Natural killer cell (primary cell): ENCODE measurements around the gene COPG2. TPM values are rescaled to one million over a fixed set of nuclear protein-coding genes. Genes with fewer than 3 reads are reported as not detected.
A peak's percentile ranks its signal among the peaks of the same experiment; 100 is the strongest.
"Not testable (repeated sequence)": the region's sequence is repeated elsewhere in the genome, so short reads cannot be mapped to it uniquely, and the experiment has no call there.

Experiments used
- ATAC-seq, 3 donors: fragments of 150-1000 bp in 2 of 3; fragments of 200-7000 bp in 1 of 3; cut with Tn5 transposase; 1 replicate in 1 of 3; 2 replicates in 2 of 3; pipeline ENCODE4 v1.10.0; 2021; ENCODE audit warnings: mild to moderate bottlenecking in 2 of 3, moderate library complexity in 2 of 3
- DNase-seq, 2 donors: peaks; one replicate each; pipeline versions ENCODE4 v3.0.0 to v3.0.0-alpha.2; 2013 to 2021; ENCODE audit warnings: mixed read lengths in 1 of 2
- H3K27ac ChIP-seq: one replicate; pipeline ENCODE4 v1.5.1; 2013; ENCODE audit warnings: mild to moderate bottlenecking, low read length
- H3K27me3 ChIP-seq: one replicate; pipeline ENCODE4 v1.6.1; 2013; ENCODE audit warnings: low read length; ENCODE audit not compliant: control insufficient read depth, insufficient read depth
- H3K36me3 ChIP-seq: one replicate; pipeline ENCODE4 v1.6.1; 2013; ENCODE audit warnings: low read length; ENCODE audit not compliant: control insufficient read depth, insufficient read depth
- H3K4me1 ChIP-seq: one replicate; pipeline ENCODE4 v1.6.1; 2013; ENCODE audit warnings: low read length; ENCODE audit not compliant: control insufficient read depth, insufficient read depth
- H3K4me3 ChIP-seq: one replicate; pipeline ENCODE4 v1.5.1; 2013; ENCODE audit warnings: low read length
- H3K9me3 ChIP-seq: one replicate; pipeline ENCODE4 v1.6.1; 2013; ENCODE audit warnings: low read length; ENCODE audit not compliant: control insufficient read depth, insufficient read depth
- H3K27ac Mint-ChIP-seq, 2 donors: one replicate each; pipeline ENCODE4 v1.8.0; 2022; ENCODE audit warnings: mild to moderate bottlenecking in 2 of 2, mixed read lengths in 2 of 2, moderate library complexity in 1 of 2
- H3K27me3 Mint-ChIP-seq, 2 donors: one replicate each; pipeline ENCODE4 v1.8.0; 2022; ENCODE audit warnings: low read depth in 2 of 2, mixed read lengths in 2 of 2
- H3K36me3 Mint-ChIP-seq: one replicate; pipeline ENCODE4 v1.8.0; 2022; ENCODE audit warnings: mixed read lengths
- H3K4me1 Mint-ChIP-seq, 2 donors: one replicate each; pipeline ENCODE4 v1.8.0; 2022; ENCODE audit warnings: mixed read lengths in 2 of 2
- H3K4me3 Mint-ChIP-seq: one replicate; pipeline ENCODE4 v1.8.0; 2022; ENCODE audit warnings: mild to moderate bottlenecking, moderate library complexity, mixed read lengths
- H3K9me3 Mint-ChIP-seq, 2 donors: one replicate each; pipeline ENCODE4 v1.8.0; 2022; ENCODE audit warnings: mixed read lengths in 2 of 2
- CTCF ChIP-seq: fragments of 200-600 bp; IDR thresholded peaks from one replicate; pipeline ENCODE4 v1.8.0; 2022; ENCODE audit warnings: antibody characterized with exemption
- WGBS: methylation state at CpG from one replicate; pipeline ENCODE4 v1.1.7; 2013; ENCODE audit warnings: missing lambda C conversion rate; ENCODE audit not compliant: insufficient coverage; 5-methylcytosine and 5-hydroxymethylcytosine counted together
- intact Hi-C: fragments of 100-400 bp; cut with micrococcal nuclease; formaldehyde crosslinking; loops from one replicate; pipeline ENCODE4 v1.14.2; 2022
- total RNA-seq, 4 donors: library from RNA; stranded (reverse); fragments of 120-200 nt in 1 of 4; gene quantifications; one replicate each; pipeline versions ENCODE4 v1.2.3 to v1.2.4, GENCODE V29; 2013 to 2022

COPG2 gene
- total RNA-seq, 3 donors from 2014 or later (not counting 1 experiment from before 2014, with no cell fraction given), result 6.6 to 9.1 (median 8.9) TPM

- Mint-ChIP-seq H3K4me3 (no peak overlapping the region), H3K4me1 (no peaks in the 10 kb centered on the region), H3K36me3 (no peaks in the 10 kb centered on the region), H3K27me3 (peaks cover 13 to 22% of the 10 kb centered on the region in 2 donors), H3K27ac (no peak overlapping the region), H3K9me3 (no peaks in the 10 kb centered on the region)
- ATAC-seq, result no peak
- TF ChIP-seq CTCF, result no peak
- no peaks in the 10 kb centered on the region for H3K27me3 ChIP-seq
- DNase-seq, result no peak
- intact Hi-C loops, result no loop called here
- no peaks in the 10 kb centered on the region for H3K9me3 ChIP-seq
- 70% methylated on average over 4 of the region's 4 CpGs for WGBS
- no peak overlapping the region for H3K4me3 ChIP-seq
- H3K36me3 ChIP-seq, result no peaks in the 10 kb centered on the region
- H3K4me1 ChIP-seq, result no peaks in the 10 kb centered on the region
- no peak overlapping the region for H3K27ac ChIP-seq
These were observed 31.1 kb upstream of the COPG2 start for GRCh38 chr7:130699686-130700085.

DNA sequence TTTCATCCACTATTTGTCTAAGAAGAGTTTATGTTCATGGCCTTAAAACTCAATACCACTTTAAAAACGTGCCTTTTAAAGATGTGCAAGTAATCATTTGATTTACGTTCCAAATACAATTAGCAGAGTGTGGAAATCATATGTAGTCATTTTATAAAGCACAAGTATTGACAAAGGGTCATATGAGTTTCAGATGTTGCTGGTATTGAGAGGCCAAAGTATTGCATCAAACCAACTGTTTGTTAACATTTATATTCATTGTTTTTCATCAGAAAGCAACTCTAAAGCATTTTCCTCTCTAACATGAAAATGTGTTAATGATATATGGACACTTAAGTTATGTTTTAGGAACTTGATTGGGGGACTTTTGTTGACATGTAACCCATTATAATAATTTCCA, 29.3 kb upstream of the COPG2 start:
- no peak for TF ChIP-seq CTCF
- intact Hi-C loops, result no loop called here
- H3K27ac Mint-ChIP-seq, result no peak overlapping the region
- H3K4me1 Mint-ChIP-seq, result no peaks in the 10 kb centered on the region
- Histone ChIP-seq H3K9me3 (no peaks in the 10 kb centered on the region), H3K4me1 (no peaks in the 10 kb centered on the region), H3K27ac (no peak overlapping the region), H3K36me3 (no peaks in the 10 kb centered on the region), H3K27me3 (no peaks in the 10 kb centered on the region), H3K4me3 (no peak overlapping the region)
- no peaks in the 10 kb centered on the region for H3K9me3 Mint-ChIP-seq
- DNase-seq (no peak), ATAC-seq (no peak)
- H3K4me3 Mint-ChIP-seq, result no peak overlapping the region
- 50% methylated on average over 2 of the region's 2 CpGs for whole genome bisulfite sequencing
- H3K36me3 Mint-ChIP-seq, result no peaks in the 10 kb centered on the region
- peaks cover 9 to 13% of the 10 kb centered on the region in 2 donors for H3K27me3 Mint-ChIP-seq

DNA sequence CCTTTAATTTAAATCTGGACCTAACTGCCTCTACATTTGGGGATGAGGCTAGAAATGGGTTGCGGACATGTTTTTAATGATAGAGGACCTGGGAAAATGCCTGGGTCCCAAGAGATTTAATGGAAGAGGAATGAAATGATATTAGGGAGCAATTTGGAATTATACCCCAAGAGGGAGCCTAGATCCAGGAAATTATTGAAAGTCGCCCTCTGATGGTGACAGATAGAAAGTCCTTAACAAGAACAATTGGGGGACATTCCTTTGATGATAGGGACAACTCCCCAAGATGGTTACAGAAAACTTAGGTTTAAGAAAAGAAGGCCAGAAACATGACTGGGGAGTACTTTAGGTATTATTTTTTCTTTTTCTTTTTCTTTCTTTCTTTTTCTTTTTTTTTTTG, 27.3 kb upstream of the COPG2 start:
- H3K27me3 Mint-ChIP-seq, result peaks cover 5 to 9% of the 10 kb centered on the region in 2 donors
- no peaks in the 10 kb centered on the region for H3K9me3 Mint-ChIP-seq
- no peak overlapping the region for H3K27ac Mint-ChIP-seq
- Histone ChIP-seq H3K27ac (no peak overlapping the region), H3K4me1 (no peaks in the 10 kb centered on the region), H3K9me3 (no peaks in the 10 kb centered on the region), H3K27me3 (no peaks in the 10 kb centered on the region), H3K4me3 (no peak overlapping the region), H3K36me3 (no peaks in the 10 kb centered on the region)
- ATAC-seq, result no peak
- H3K36me3 Mint-ChIP-seq, result no peaks in the 10 kb centered on the region
- 59% methylated on average over 2 of the region's 2 CpGs for WGBS
- no peaks in the 10 kb centered on the region for H3K4me1 Mint-ChIP-seq
- peak in 1 of 2 donors; percentile 29 for DNase-seq
- H3K4me3 Mint-ChIP-seq, result no peak overlapping the region
- intact Hi-C loops, result no loop called here
- no peak for TF ChIP-seq CTCF

DNA sequence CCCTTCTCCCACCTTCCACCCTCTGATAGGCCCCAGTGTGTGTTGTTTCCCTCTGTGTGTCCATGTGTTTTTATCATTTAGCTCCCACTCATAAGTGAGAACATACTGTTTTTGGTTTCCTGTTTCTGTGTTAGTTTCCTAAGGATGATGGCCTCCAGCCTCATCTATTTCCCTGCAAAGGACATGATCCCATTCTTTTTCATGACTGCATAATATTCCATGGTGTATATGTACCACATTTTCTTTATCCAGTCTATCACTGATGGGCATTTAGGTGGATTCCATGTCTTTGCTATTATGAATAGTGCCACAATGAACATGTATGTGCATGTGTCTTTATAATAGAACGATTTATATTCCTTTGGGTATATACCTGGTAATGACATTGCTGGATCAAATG, 23.8 kb upstream of the COPG2 start:
- H3K4me1 ChIP-seq, H3K27ac ChIP-seq, H3K36me3 Mint-ChIP-seq, ATAC-seq, H3K4me3 Mint-ChIP-seq, H3K9me3 Mint-ChIP-seq, DNase-seq, intact Hi-C loops, H3K4me3 ChIP-seq, H3K27me3 ChIP-seq, H3K36me3 ChIP-seq, H3K27me3 Mint-ChIP-seq, H3K4me1 Mint-ChIP-seq, H3K27ac Mint-ChIP-seq: not testable (repeated sequence)
- WGBS, result 90% methylated on average over 1 of the region's 1 CpG
- peaks cover 16% of the 10 kb centered on the region for H3K9me3 ChIP-seq
